SH-SY5Y (cell line): Measurements from ENCODE around the gene LTBP3.

Source experiments
- GATA2 ChIP-seq: IDR thresholded peaks from 2 replicates; pipeline ENCODE4 v1.6.1; 2011; ENCODE audit warnings: mild to moderate bottlenecking, low read depth, low read length
- GATA3 ChIP-seq: IDR thresholded peaks from 2 replicates; pipeline ENCODE4 v1.6.1; 2011; ENCODE audit warnings: low read depth, mild to moderate bottlenecking, low read length, moderate library complexity

LTBP3 gene

DNA sequence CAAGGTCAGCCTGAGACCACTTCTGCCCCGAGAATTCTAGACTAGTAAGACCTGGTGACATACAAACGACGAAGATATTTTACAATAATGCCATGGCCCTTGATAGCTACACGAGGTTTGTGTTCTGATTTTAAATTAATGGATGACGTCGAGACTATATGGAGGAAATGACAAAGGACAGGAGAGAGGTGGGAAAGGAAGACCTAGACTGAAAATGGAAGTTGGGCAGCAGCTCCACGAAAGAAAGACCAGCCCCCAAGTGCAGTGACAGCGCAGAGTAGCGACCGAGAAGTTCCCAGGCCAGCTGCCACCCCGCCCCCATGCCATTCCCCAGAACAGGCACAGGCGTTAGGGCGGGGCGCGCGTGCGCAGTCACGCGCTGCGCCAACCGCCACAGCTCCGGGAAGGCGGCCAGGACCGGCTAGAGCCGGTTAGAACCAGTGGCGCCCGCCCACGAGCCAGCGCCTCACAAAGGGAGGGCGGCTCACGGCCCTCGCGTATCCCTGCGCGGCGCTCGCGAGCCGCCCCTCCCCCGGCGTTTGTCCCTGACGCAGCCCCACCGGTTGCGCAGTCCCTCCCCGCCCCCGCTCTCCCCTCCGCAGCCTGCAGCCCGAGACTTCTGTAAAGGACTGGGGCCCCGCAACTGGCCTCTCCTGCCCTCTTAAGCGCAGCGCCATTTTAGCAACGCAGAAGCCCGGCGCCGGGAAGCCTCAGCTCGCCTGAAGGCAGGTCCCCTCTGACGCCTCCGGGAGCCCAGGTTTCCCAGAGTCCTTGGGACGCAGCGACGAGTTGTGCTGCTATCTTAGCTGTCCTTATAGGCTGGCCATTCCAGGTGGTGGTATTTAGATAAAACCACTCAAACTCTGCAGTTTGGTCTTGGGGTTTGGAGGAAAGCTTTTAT lies 60.8 kb downstream of the LTBP3 start:
- TF ChIP-seq GATA2 (peak; percentile 27; the same call in 1 of the 2 replicates), GATA3 (no peak)

DNA sequence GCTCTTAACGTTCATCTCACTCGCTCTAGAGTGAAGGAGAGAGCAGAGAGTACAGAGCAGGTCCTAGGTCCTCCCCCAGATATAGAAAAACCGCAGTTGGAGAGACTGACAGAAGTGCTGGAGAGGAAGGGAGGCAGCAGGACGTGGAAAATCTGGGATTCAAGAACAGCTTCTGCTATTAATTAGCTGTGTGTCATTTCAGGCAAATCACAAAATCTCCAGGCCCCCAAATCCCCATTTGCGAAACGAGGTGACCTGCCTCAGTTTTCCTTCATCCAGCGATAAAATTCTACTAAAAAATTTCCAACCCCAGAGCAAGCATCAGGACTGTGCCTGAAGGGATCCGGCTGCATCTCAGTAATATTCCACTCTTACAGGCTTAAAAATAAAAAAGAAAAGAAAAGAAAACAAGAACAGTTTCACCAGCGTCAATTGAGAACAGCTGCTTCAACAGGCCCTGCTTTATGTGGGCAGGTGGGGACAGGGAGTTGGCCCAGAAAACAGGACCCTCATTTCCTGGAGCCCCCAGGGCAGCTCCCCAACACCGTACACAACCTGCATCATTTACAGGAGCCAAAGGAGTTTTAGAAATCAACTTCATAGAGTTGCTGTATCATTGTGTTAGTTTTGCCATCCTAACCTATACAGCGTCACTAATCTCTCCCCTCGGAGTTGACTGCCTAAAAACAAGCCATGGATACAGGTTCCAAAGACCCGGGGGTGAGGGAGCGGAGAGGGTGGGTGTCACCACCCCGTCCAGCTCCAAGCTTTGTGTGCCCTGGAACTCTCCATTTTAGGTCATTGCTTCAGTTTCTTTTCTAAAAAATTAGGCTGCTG lies 61.6 kb downstream of the LTBP3 start:
- no peak; the same call in 1 of the 2 replicates for TF ChIP-seq GATA3
- peak; percentile 86 for TF ChIP-seq GATA2

DNA sequence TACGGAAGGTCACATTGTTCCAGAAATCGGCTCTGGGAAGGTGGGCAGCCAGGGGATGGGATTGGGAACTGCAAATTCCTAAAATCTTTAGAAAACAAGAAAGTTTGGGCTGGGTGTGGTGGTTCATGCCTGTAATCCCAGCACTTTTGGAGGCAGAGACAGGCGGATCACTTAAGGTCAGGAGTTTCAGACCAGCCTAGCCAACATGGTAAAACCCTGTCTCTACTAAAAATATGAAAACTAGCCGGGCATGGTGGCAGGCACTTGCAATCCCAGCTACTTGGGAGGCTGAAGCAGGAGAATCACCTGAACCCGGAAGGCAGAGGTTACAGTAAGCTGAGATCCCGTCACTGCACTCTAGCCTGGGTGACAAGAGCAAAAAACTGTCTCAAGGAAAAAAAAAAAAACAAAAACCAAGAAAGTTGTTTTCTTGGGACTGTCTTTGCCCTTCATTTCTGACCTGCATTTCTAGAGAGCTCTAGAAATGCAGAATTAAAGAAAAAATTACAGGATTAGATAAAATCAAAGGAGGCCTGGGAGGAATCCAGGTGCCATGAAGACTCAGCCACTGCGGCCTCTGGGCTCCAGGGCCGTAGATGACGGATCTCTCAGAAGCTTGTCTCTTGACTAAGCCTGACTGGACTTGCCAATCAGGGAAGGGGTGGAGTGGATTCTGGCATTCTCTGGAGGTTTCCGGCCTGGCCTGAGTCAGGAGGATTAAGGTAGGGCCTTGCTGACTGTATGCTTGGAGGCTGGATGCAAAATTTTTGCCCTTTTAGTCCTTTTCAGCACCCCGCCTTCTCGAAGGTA lies 64.6 kb downstream of the LTBP3 start:
- no peak for TF ChIP-seq GATA3
- TF ChIP-seq GATA2: no peak

DNA sequence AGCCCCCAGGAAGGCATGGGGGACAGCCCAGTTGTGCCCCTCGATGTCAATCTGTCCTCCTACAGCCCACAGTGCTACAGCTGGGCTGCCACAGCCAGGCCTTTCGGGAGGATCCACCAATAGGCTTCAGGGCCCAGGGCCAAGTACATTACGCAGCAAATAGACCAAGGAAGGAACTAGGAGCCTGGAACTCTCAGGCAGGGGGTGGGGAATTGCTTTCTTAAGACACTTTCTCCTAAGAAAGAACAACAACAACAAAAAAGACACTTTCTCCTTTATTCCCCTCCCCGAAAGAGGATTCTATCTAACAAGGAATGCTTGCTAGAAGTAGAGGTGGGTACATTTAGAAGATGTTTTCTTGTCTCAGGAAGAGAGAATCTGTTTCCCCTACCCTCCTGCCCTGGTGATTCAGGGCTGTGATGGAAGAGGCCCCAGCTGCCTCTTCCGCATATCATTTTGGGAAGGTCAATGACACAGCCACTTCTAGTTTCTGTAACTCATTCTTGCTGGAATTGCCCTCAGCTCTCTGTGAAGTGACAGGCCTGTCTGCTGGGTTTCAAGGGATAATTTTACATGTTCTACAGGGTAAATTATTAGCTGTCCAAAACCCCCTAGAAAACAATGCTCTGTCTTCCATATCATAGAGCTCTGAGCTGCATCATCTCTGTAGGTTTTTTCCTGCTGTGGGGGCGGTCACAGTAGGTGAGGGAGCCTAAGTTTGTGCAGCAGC lies 65.4 kb downstream of the LTBP3 start:
- TF ChIP-seq GATA3 (no peak), GATA2 (no peak)

DNA sequence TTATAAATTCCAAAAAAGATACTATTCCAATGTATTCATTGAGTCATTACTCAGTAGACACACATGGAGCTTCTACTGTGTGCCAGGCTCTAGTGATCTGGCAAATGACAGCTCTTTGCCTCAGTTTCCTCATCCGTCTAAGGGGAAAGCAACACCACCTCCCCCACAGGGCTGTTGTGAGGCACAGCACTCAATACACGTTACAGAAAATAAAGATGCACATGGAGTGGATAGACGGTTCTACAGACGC lies 65.8 kb downstream of the LTBP3 start:
- TF ChIP-seq GATA3 (no peak), GATA2 (no peak)

DNA sequence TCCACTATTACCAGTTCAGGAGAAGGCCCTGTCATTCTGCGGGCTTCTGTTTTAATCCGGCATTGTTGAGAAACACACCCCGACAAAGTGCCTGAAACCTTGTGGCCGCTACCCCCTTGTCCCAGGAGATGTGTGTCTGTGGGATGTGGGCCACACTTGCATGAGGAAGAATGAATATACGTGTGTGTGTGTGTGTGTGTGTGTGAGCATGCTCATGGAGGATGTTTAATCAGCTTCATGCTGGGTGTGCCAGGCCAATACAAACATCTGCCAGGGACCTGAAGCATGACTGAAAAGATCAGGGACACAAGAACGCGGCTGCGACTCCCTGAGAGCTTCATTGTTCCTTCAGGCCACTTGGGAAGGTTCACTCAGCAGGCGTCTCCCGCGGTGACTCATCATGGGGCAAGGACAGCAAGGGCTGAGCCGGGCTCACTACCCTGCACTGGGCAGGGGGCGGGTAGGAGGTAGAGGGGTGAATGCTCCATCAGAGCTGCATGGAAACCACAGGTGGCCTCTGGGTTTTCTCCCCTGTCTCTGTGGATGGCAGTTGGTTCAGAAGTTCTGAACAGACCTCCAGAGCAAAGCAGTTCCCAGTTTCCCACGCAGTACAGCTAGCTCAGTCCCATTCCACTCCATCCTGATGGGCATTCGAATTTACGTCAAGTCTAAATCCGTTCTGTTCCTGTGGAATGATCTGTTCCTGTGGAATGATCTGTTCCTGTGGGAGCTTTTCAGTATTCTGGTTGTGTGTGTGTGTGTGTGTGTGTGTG lies 66.4 kb downstream of the LTBP3 start:
- no peak for TF ChIP-seq GATA2
- TF ChIP-seq GATA3: no peak

DNA sequence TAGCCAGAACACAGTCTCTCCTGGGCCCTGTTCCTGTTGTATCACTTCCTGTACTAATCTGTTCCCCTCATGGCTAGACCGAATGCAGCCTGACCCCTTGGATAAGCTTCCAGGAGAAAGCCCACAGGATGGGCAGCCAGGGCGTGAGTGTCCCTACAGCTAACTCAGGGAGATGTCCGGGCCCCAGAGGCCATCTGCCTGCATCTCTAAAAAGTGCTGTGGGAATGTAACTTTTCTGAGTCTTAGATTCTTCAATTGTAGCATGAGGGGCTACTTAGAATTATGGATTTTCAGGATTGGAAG lies 67.0 kb downstream of the LTBP3 start:
- TF ChIP-seq GATA3: no peak
- no peak for TF ChIP-seq GATA2

DNA sequence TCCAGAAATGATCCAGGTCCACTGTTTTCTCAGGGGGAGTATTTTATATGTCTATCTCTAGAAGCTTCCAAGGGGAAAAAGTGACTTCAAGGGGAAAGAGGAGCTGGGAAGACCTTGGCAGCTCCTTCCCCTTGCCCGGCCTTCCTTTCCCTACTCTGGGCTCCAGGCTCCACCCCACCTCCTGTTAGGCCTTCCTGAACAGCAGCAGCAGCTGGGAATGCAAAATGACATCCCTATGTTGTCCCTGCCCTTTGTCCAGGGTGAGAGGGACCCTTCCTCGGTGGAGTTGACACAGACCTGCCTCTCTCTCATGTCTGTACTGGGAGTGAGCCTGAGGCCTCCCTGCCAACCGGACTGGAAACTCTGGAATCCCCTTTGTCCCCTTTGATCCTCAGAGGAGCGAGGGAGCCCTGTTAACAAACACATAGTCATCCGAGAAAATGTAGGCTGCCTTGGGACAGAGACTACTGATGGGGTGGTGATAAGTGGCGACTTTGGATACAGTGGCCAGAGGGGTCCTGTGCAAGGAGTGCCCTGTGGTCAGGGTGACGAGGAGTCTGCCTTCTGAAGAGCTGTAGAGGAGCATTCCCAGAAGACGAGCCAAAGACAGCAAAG lies 68.3 kb downstream of the LTBP3 start:
- TF ChIP-seq GATA2 (no peak), GATA3 (no peak)

DNA sequence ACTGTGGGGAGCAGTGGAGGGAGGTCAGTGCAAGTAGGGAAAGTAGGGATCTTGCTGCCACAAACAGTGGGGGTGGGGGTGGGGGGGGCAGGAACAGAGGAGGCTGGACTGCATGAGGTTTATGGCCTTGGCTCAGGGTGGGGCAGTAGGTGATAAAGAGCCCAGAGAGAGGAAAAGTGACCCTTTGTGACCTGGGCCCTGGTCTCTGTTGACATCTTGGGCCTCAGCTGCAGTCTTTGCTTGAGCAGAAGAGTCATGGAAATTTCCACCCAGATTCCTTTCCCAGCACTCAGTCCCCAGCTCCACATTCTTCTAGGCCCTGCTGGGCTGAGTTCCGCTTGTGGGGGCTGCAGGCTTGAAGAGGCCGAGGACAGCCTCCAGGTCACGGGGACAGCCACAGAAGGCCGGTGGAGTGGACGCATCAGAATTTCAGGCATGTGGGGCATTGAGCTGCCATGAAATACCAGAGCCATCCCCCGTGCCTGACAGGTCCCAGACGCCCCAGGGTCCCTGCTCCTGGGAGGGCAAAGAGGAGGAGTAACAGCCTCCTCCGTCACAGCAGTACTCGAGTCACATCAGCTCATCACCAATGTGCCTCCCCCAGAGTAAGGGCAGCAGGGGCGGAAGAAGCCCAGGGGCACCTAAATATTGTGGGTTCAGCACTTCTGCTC lies 69.0 kb downstream of the LTBP3 start:
- TF ChIP-seq GATA3 (no peak), GATA2 (no peak)
